H9 (cell line): ENCODE measurements around the gene ITGA2. TPM values are rescaled to one million over a fixed set of nuclear protein-coding genes. Genes with fewer than 3 reads are reported as not detected.

Source experiments
- DNase-seq: peaks from one replicate; pipeline ENCODE4 v3.0.0-alpha.2; 2017
- H2AFZ ChIP-seq: one replicate; pipeline ENCODE4 v1.6.1; 2013; ENCODE audit warnings: mild to moderate bottlenecking, low read length, control low read depth, moderate library complexity
- H2AK5ac ChIP-seq: 2 replicates; pipeline ENCODE4 v1.6.1; 2013; ENCODE audit warnings: low read length, control low read depth, mixed read lengths; ENCODE audit not compliant: insufficient read length
- H2BK120ac ChIP-seq: one replicate; pipeline ENCODE4 v1.6.1; 2013; ENCODE audit warnings: low read depth, mild to moderate bottlenecking, low read length, control low read depth, inconsistent platforms; ENCODE audit not compliant: poor library complexity, severe bottlenecking
- H2BK12ac ChIP-seq: 2 replicates; pipeline ENCODE4 v1.6.1; 2013; ENCODE audit warnings: low read length, control low read depth, mixed read lengths, low read depth; ENCODE audit not compliant: insufficient read length
- H2BK15ac ChIP-seq: 2 replicates; pipeline ENCODE4 v1.6.1; 2013; ENCODE audit warnings: low read depth, low read length, control low read depth
- H2BK20ac ChIP-seq: one replicate; pipeline ENCODE4 v1.6.1; 2013; ENCODE audit warnings: low read depth, mild to moderate bottlenecking, low read length, control low read depth, inconsistent platforms; ENCODE audit not compliant: poor library complexity, severe bottlenecking
- H2BK5ac ChIP-seq: 2 replicates; pipeline ENCODE4 v1.6.1; 2013; ENCODE audit warnings: low read length, control low read depth, mixed read lengths; ENCODE audit not compliant: insufficient read length
- H3K14ac ChIP-seq: 2 replicates; pipeline ENCODE4 v1.6.1; 2013; ENCODE audit warnings: low read length, control low read depth; ENCODE audit not compliant: insufficient read depth
- H3K18ac ChIP-seq: 2 replicates; pipeline ENCODE4 v1.6.1; 2013; ENCODE audit warnings: low read depth, mild to moderate bottlenecking, mixed read lengths, low read length, control low read depth; ENCODE audit not compliant: insufficient read length
- H3K23ac ChIP-seq: 2 replicates; pipeline ENCODE4 v1.6.1; 2013; ENCODE audit warnings: low read length, control low read depth, mixed read lengths, low read depth; ENCODE audit not compliant: insufficient read length
- H3K23me2 ChIP-seq: 2 replicates; pipeline ENCODE4 v1.6.1; 2013; ENCODE audit warnings: low read depth, mild to moderate bottlenecking, mixed read lengths, low read length, control low read depth; ENCODE audit not compliant: insufficient read length, poor library complexity, severe bottlenecking
- H3K27ac ChIP-seq: 2 replicates; pipeline ENCODE4 v1.5.1; 2013; ENCODE audit warnings: low read length, control low read depth, mixed read lengths, low read depth; ENCODE audit not compliant: insufficient read length
- H3K27me3 ChIP-seq: 2 replicates; pipeline ENCODE4 v1.6.1; 2013; ENCODE audit warnings: low read length, control low read depth, inconsistent platforms; ENCODE audit not compliant: insufficient read depth
- H3K4ac ChIP-seq: 2 replicates; pipeline ENCODE4 v1.6.1; 2013; ENCODE audit warnings: low read depth, mild to moderate bottlenecking, control low read depth, inconsistent platforms, low read length, moderate library complexity
- H3K4me1 ChIP-seq: 2 replicates; pipeline ENCODE4 v1.6.1; 2013; ENCODE audit warnings: low read length, control low read depth, inconsistent platforms; ENCODE audit not compliant: insufficient read depth
- H3K4me2 ChIP-seq: 2 replicates; pipeline ENCODE4 v1.6.1; 2013; ENCODE audit warnings: low read length, control low read depth, mixed read lengths; ENCODE audit not compliant: insufficient read length, insufficient read depth
- H3K56ac ChIP-seq: 2 replicates; pipeline ENCODE4 v1.6.1; 2013; ENCODE audit warnings: low read depth, mild to moderate bottlenecking, mixed read lengths, low read length, control low read depth; ENCODE audit not compliant: insufficient read length
- H3K79me1 ChIP-seq: 2 replicates; pipeline ENCODE4 v1.6.1; 2013; ENCODE audit warnings: low read depth, mild to moderate bottlenecking, moderate library complexity, low read length, control low read depth, inconsistent platforms; ENCODE audit not compliant: insufficient read depth, poor library complexity, severe bottlenecking
- H3K79me2 ChIP-seq: 2 replicates; pipeline ENCODE4 v1.6.1; 2013; ENCODE audit warnings: low read length, control low read depth, inconsistent platforms; ENCODE audit not compliant: insufficient read depth
- H3K9ac ChIP-seq: 2 replicates; pipeline ENCODE4 v1.6.1; 2013; ENCODE audit warnings: low read length, control low read depth, mixed read lengths; ENCODE audit not compliant: insufficient read length; ENCODE audit errors: extremely low read depth
- H3K9me3 ChIP-seq: one replicate; pipeline ENCODE4 v1.6.1; 2013; ENCODE audit warnings: low read depth, low read length, inconsistent platforms; ENCODE audit not compliant: control insufficient read depth
- H3T11ph ChIP-seq: one replicate; pipeline ENCODE4 v1.6.1; 2013; ENCODE audit warnings: mild to moderate bottlenecking, low read length, control low read depth, inconsistent platforms
- H4K20me1 ChIP-seq: one replicate; pipeline ENCODE4 v1.6.1; 2013; ENCODE audit not compliant: control insufficient read depth, insufficient read length, insufficient read depth
- H4K5ac ChIP-seq: 2 replicates; pipeline ENCODE4 v1.6.1; 2013; ENCODE audit warnings: low read depth, mild to moderate bottlenecking, mixed read lengths, low read length, control low read depth; ENCODE audit not compliant: insufficient read length
- H4K8ac ChIP-seq: replicated peaks from 2 replicates; pipeline ENCODE4 v1.6.1; 2013; ENCODE audit warnings: low read length, control low read depth, mixed read lengths, low read depth; ENCODE audit not compliant: insufficient read length
- H4K91ac ChIP-seq: 2 replicates; pipeline ENCODE4 v1.6.1; 2013; ENCODE audit warnings: low read depth, mild to moderate bottlenecking, moderate library complexity, mixed read lengths, low read length, control low read depth; ENCODE audit not compliant: insufficient read length
- H3K27ac Mint-ChIP-seq, 3 experiments: 2 replicates in 2 of 3; 3 replicates in 1 of 3; pipeline ENCODE4 v1.8.0; 2020 to 2021; ENCODE audit warnings: mixed read lengths in 3 of 3, mild to moderate bottlenecking in 1 of 3, moderate library complexity in 1 of 3
- H3K27me3 Mint-ChIP-seq: 2 replicates; pipeline ENCODE4 v1.8.0; 2021; ENCODE audit warnings: low read depth, mild to moderate bottlenecking, moderate library complexity, mixed read lengths
- H3K36me3 Mint-ChIP-seq, 3 experiments: 2 replicates in 2 of 3; 3 replicates in 1 of 3; pipeline ENCODE4 v1.8.0; 2020 to 2021; ENCODE audit warnings: low read depth in 3 of 3, mixed read lengths in 3 of 3; ENCODE audit not compliant: insufficient read depth in 1 of 3
- H3K4me1 Mint-ChIP-seq, 2 experiments: 2 replicates each; pipeline ENCODE4 v1.8.0; 2020; ENCODE audit warnings: mixed read lengths in 2 of 2
- H3K4me3 Mint-ChIP-seq, 2 experiments: 2 replicates in 1 of 2; 3 replicates in 1 of 2; pipeline ENCODE4 v1.8.0; 2020 to 2021; ENCODE audit warnings: mild to moderate bottlenecking in 2 of 2, mixed read lengths in 2 of 2, moderate library complexity in 1 of 2
- H3K9me3 Mint-ChIP-seq, 2 experiments: 2 replicates in 1 of 2; 3 replicates in 1 of 2; pipeline ENCODE4 v1.8.0; 2020; ENCODE audit warnings: mild to moderate bottlenecking in 2 of 2, mixed read lengths in 2 of 2, moderate library complexity in 1 of 2
- CTCF ChIP-seq: fragments of 200-600 bp; sonication (generic); conservative IDR thresholded peaks from 3 replicates; pipeline ENCODE4 v1.8.0; 2021; ENCODE audit warnings: antibody characterized with exemption, mild to moderate bottlenecking
- WGBS: extraction: QIAGEN DNeasy Blood & Tissue Kit; methylation state at CpG from one replicate; pipeline ENCODE4 v1.1.7; 2013; ENCODE audit warnings: missing lambda C conversion rate, low lambda C conversion rate, mixed read lengths; ENCODE audit not compliant: insufficient read length; ENCODE audit errors: extremely low coverage; 5-methylcytosine and 5-hydroxymethylcytosine counted together
- total RNA-seq: library from RNA; stranded (reverse); gene quantifications from 2 replicates; pipeline ENCODE4 v1.2.1, GENCODE V29; 2021

The ITGA2 gene
- total RNA-seq, 1 experiment from 2014 or later, result 3.0 TPM

DNA sequence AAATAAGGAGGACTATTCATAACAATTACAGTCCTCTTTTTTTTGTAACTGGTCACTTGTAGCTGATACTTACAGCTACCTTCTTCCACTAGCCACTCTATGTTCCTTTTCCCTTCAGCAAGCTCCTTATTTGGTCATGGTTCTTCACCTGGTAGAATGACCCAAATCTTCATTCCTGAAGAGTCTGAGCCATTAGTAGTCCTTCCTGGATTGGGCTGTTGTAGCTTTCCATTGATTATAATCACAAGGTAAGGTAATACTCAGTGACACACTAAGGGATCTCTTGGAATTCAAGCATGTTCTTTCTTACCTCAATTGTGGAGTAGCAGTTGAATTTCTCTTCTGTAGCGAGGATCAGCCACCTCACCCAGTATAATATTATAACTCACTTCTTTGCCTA is 25.5 kb upstream of the ITGA2 start:
- H4K8ac ChIP-seq, result no peak overlapping the region
- H3T11ph ChIP-seq, result no peak overlapping the region
- no peaks in the 10 kb centered on the region for H3K27me3 ChIP-seq
- Mint-ChIP-seq H3K4me3 (no peak overlapping the region), H3K9me3 (no peaks in the 10 kb centered on the region; a peak in 1 of 5 replicates), H3K36me3 (peaks cover 0 to 1% (median 0%) of the 10 kb centered on the region in 3 experiments; a peak in 1 of 7 replicates), H3K27ac (no peak overlapping the region), H3K4me1 (peaks cover 0 to 6% of the 10 kb centered on the region in 2 experiments; a peak in 1 of 4 replicates), H3K27me3 (peaks cover 2% of the 10 kb centered on the region; the same call in 1 of the 2 replicates)
- no peaks in the 10 kb centered on the region for H4K20me1 ChIP-seq
- H2BK5ac ChIP-seq, result no peak overlapping the region
- H3K56ac ChIP-seq, result no peak overlapping the region
- no peak overlapping the region for H2BK120ac ChIP-seq
- no peak for TF ChIP-seq CTCF
- no CpG with 5 or more reads among the region's 1 CpG for WGBS
- H3K4me1 ChIP-seq, result no peaks in the 10 kb centered on the region
- no peak overlapping the region for H2AFZ ChIP-seq
- H4K5ac ChIP-seq, result no peak overlapping the region
- H3K4me2 ChIP-seq, result no peak overlapping the region
- H3K9ac ChIP-seq, result no peak overlapping the region
- no peak overlapping the region for H2BK12ac ChIP-seq
- no peak overlapping the region for H3K27ac ChIP-seq
- H3K79me2 ChIP-seq, result no peaks in the 10 kb centered on the region
- no peak for DNase-seq
- no peak overlapping the region for H3K18ac ChIP-seq
- H3K4ac ChIP-seq, result no peak overlapping the region
- H3K79me1 ChIP-seq, result no peaks in the 10 kb centered on the region
- no peak overlapping the region for H2AK5ac ChIP-seq
- H2BK15ac ChIP-seq, result no peak overlapping the region
- no peak overlapping the region for H3K14ac ChIP-seq
- no peaks in the 10 kb centered on the region for H3K9me3 ChIP-seq
- no peaks in the 10 kb centered on the region for H3K23me2 ChIP-seq
- H2BK20ac ChIP-seq, result no peak overlapping the region
- no peak overlapping the region for H3K23ac ChIP-seq
- H4K91ac ChIP-seq, result no peak overlapping the region
